ENCODE results near the gene MATN1. TPM values are rescaled to one million over a fixed set of nuclear protein-coding genes. Genes with fewer than 3 reads are reported as not detected.

Gene MATN1
- polyA plus RNA-seq, 1 donor from 2014 or later, result 0.22 TPM

DNA sequence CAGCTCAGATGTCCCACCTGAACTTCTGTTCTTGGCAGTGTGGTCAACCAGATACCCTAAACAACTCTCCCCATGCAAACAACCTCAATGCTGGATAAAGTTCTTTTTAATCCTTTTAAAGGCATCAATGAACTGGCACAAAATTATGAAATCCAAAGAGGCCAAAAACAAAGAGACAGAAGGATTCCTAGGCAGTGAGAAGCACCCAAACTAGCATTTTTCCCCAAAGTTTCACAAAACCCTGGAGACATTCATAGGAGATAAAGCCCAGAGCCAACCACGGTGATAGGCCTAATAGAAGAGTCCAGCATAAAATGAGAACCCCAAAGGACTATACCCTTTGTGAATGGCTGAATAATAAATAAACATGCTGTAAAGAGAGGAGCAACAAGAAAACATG lies 50.7 kb downstream of the MATN1 start:
- Histone ChIP-seq H3K36me3 (ENCODE audit: insufficient read depth, low read length) (no peaks in the 10 kb centered on the region), H4K20me1 (ENCODE audit: insufficient read depth) (no peaks in the 10 kb centered on the region), H3K27me3 (ENCODE audit: insufficient read depth, low read depth, low read length) (no peaks in the 10 kb centered on the region), H3K9ac (ENCODE audit: low read length) (no peak overlapping the region), H3K4me3 (ENCODE audit: low read length) (no peak overlapping the region), H3K9me3 (ENCODE audit: low read length) (peaks cover 4% of the 10 kb centered on the region), H3K79me2 (replicated peaks; ENCODE audit: insufficient read depth, low read length) (no peaks in the 10 kb centered on the region), H3K4me2 (ENCODE audit: low read length) (no peak overlapping the region), H3F3A (ENCODE audit: insufficient read depth, low read length, poor library complexity, severe bottlenecking) (no peaks in the 10 kb centered on the region), H3K9me2 (ENCODE audit: insufficient read depth, low read length) (no peaks in the 10 kb centered on the region), H3K27ac (ENCODE audit: low read length) (no peak overlapping the region), H2AFZ (ENCODE audit: low read depth, low read length) (no peak overlapping the region)
- TF ChIP-seq POLR2AphosphoS5 (IDR thresholded peaks at IDR 0.05) (no peak), TAF1 (IDR thresholded peaks at IDR 0.05; ENCODE audit: low read depth) (no peak), EZH2 (IDR thresholded peaks at IDR 0.05; ENCODE audit: borderline replicate concordance, insufficient read depth, low read length, poor library complexity, severe bottlenecking) (no peak), MXI1 (conservative IDR thresholded peaks at IDR 0.05; ENCODE audit: poor library complexity, severe bottlenecking) (no peak), SMC3 (conservative IDR thresholded peaks at IDR 0.05; ENCODE audit: poor library complexity) (no peak), EP300 (conservative IDR thresholded peaks at IDR 0.05; ENCODE audit: poor library complexity, severe bottlenecking) (no peak), RAD21 (conservative IDR thresholded peaks at IDR 0.05) (no peak)
- TF ChIP-seq, protein P1, sequence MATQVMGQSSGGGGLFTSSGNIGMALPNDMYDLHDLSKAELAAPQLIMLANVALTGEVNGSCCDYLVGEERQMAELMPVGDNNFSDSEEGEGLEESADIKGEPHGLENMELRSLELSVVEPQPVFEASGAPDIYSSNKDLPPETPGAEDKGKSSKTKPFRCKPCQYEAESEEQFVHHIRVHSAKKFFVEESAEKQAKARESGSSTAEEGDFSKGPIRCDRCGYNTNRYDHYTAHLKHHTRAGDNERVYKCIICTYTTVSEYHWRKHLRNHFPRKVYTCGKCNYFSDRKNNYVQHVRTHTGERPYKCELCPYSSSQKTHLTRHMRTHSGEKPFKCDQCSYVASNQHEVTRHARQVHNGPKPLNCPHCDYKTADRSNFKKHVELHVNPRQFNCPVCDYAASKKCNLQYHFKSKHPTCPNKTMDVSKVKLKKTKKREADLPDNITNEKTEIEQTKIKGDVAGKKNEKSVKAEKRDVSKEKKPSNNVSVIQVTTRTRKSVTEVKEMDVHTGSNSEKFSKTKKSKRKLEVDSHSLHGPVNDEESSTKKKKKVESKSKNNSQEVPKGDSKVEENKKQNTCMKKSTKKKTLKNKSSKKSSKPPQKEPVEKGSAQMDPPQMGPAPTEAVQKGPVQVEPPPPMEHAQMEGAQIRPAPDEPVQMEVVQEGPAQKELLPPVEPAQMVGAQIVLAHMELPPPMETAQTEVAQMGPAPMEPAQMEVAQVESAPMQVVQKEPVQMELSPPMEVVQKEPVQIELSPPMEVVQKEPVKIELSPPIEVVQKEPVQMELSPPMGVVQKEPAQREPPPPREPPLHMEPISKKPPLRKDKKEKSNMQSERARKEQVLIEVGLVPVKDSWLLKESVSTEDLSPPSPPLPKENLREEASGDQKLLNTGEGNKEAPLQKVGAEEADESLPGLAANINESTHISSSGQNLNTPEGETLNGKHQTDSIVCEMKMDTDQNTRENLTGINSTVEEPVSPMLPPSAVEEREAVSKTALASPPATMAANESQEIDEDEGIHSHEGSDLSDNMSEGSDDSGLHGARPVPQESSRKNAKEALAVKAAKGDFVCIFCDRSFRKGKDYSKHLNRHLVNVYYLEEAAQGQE (IDR thresholded peaks at IDR 0.05; ENCODE audit: borderline replicate concordance), result no peak
- TF ChIP-seq, protein P2, sequence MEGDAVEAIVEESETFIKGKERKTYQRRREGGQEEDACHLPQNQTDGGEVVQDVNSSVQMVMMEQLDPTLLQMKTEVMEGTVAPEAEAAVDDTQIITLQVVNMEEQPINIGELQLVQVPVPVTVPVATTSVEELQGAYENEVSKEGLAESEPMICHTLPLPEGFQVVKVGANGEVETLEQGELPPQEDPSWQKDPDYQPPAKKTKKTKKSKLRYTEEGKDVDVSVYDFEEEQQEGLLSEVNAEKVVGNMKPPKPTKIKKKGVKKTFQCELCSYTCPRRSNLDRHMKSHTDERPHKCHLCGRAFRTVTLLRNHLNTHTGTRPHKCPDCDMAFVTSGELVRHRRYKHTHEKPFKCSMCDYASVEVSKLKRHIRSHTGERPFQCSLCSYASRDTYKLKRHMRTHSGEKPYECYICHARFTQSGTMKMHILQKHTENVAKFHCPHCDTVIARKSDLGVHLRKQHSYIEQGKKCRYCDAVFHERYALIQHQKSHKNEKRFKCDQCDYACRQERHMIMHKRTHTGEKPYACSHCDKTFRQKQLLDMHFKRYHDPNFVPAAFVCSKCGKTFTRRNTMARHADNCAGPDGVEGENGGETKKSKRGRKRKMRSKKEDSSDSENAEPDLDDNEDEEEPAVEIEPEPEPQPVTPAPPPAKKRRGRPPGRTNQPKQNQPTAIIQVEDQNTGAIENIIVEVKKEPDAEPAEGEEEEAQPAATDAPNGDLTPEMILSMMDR (IDR thresholded peaks at IDR 0.05; ENCODE audit: poor library complexity, severe bottlenecking), result no peak

DNA sequence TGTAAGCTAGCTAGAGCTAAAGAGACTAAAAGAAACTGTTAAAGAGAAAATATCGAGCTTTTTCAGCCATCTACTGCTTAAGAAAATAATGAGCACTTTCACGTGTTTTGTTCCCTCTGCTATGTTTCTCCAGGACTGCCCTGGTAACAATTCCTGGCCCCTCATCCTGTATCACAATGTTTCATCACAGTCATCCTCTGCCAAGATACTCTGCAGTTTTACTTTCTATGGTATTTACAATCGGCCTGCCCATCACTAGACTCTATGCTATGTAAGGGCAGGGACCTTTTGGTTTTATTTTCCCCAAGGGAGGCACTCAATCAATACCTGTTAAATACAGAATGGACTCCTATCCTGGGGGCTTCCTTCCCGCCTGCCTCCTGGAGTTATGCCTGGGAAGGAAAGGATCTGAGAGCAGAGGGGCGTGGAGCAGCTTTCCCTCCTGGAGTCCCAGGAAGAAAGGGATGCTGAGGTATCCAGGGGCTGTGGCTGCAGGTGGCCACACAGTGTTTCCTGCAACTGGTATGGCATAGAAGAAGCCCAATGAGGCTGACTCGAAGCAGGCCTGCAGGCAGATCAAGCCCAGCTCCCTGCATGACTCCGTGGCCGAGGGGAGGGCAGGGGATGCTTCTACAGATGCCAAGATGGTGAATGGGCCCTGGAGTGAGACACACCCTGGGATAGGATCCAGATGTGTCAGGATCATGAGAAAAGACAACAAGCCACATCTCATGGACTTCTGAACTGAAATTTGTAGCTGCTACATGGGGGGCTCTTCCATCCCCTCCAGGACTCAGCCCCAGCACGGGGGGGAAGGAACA lies 52.9 kb downstream of the MATN1 start:
- H3K27me3 ChIP-seq (ENCODE audit: insufficient read depth, low read depth, low read length), result no peaks in the 10 kb centered on the region
- H3F3A ChIP-seq (ENCODE audit: insufficient read depth, low read length, poor library complexity, severe bottlenecking), result no peaks in the 10 kb centered on the region
- no peaks in the 10 kb centered on the region for H3K36me3 ChIP-seq (ENCODE audit: insufficient read depth, low read length)
- H3K9me2 ChIP-seq (ENCODE audit: insufficient read depth, low read length), result no peaks in the 10 kb centered on the region
- peaks cover 4% of the 10 kb centered on the region for H3K9me3 ChIP-seq (ENCODE audit: low read length)
- no peaks in the 10 kb centered on the region for H3K79me2 ChIP-seq (replicated peaks; ENCODE audit: insufficient read depth, low read length)
- no peak overlapping the region for H3K27ac ChIP-seq (ENCODE audit: low read length)
- no peak overlapping the region for H3K4me3 ChIP-seq (ENCODE audit: low read length)
- H2AFZ ChIP-seq (ENCODE audit: low read depth, low read length), result no peak overlapping the region
- TF ChIP-seq SMC3 (conservative IDR thresholded peaks at IDR 0.05; ENCODE audit: poor library complexity), result no peak
- no peak for TF ChIP-seq MXI1 (conservative IDR thresholded peaks at IDR 0.05; ENCODE audit: poor library complexity, severe bottlenecking)
- TF ChIP-seq, protein P2 (IDR thresholded peaks at IDR 0.05; ENCODE audit: poor library complexity, severe bottlenecking), result no peak
- TF ChIP-seq POLR2AphosphoS5 (IDR thresholded peaks at IDR 0.05), result no peak
- no peak for TF ChIP-seq EP300 (conservative IDR thresholded peaks at IDR 0.05; ENCODE audit: poor library complexity, severe bottlenecking)
- no peak for TF ChIP-seq RAD21 (conservative IDR thresholded peaks at IDR 0.05)
- TF ChIP-seq TAF1 (IDR thresholded peaks at IDR 0.05; ENCODE audit: low read depth), result no peak
- TF ChIP-seq, protein P1 (IDR thresholded peaks at IDR 0.05; ENCODE audit: borderline replicate concordance), result no peak
- TF ChIP-seq EZH2 (IDR thresholded peaks at IDR 0.05; ENCODE audit: borderline replicate concordance, insufficient read depth, low read length, poor library complexity, severe bottlenecking), result no peak
- H3K9ac ChIP-seq (ENCODE audit: low read length), result no peak overlapping the region
- H4K20me1 ChIP-seq (ENCODE audit: insufficient read depth), result no peaks in the 10 kb centered on the region
- no peak overlapping the region for H3K4me2 ChIP-seq (ENCODE audit: low read length)

All from neural cell (in vitro differentiated cells).